Fibroblast of peridontal ligament (primary cell): Measurements from ENCODE around the gene UBE2E2.
"Not testable (repeated sequence)": the region's sequence is repeated elsewhere in the genome, so short reads cannot be mapped to it uniquely, and the experiment has no call there.

ENCODE experiments used
- DNase-seq: peaks from one replicate; pipeline ENCODE4 v3.0.0-alpha.2; 2010; ENCODE audit errors: extremely low read depth

Gene UBE2E2

DNA sequence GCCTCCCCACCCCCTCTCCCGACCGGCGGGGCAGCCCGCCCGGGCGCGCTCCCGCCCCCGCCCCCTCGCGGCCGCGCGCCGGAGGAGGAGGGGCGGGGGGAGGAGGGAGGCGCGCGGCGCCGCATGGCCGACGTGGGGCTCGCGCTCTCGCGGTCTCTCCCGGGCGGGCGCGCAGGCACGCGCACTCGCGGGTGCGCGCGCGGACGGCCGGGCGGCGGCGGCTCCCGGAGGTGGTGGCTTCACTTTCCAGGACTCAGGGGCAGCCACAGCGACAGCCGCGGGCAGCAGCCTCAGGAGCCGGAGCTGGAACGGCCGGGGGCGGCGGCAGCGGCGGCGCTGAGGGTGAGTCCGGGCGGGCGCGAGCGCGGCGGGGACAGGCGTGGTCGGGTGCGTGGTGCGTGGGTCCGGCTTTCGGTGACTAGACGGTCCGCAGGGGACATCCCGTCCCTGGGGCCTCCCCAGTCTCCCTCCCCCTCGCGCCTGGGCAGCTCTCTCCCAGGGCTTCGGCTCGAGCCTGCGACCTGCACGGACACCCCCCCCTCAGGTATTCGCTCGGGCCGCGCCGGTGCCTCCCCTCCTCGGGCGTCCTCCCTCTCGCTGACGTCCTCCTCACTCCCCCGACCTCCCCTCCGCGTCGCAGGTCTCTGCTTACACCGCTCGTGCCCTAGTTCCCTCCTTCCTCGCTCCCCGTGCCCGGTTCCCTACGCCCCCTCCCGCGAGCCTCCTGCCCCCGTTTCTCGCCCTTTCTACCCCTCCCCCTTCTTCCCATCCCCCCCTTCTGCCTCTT is at the start of gene UBE2E2:
Gene UBE2E2, plus strand, starts transcription at position 407 of the 787 bp plus-strand sequence.
- DNase-seq = peak; percentile 44

DNA sequence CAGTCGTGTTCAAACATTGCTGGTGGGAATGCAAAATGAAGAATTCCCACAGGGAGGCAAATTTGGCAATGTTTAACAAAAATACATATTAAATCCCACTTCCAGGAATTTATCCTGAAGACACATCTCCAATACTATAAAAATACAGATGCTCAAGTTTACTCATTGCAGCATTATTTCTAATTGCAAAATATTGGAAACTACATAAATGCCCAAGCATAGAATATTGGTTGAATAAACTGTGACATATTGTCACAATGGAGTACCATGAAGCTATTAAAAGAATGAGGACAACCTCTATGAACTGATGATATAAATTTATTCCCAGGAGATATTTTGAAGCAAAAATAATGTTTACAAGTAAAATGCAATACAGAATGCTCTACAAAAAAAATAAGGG is 49.7 kb upstream of the UBE2E2 start:
- no peak for DNase-seq

DNA sequence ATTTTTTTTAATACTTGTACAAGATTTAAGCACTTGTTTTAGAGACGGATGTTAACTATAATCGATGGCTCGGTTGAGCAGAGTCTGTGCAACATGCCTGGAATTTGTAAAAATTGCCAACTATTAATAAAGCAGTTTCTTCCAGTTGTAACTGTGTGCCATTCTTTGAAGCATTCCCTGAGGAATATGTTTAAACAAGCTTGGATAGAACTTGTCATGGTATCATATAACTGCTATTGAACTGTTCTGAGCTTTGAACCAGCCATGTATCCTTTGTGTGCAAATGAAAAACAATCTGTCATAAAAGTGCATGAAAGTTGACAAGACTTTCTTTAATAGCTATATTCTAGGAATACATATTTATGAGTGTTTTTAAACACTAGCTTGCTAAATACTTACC is 45.8 kb upstream of the UBE2E2 start:
- DNase-seq = peak; percentile 18

DNA sequence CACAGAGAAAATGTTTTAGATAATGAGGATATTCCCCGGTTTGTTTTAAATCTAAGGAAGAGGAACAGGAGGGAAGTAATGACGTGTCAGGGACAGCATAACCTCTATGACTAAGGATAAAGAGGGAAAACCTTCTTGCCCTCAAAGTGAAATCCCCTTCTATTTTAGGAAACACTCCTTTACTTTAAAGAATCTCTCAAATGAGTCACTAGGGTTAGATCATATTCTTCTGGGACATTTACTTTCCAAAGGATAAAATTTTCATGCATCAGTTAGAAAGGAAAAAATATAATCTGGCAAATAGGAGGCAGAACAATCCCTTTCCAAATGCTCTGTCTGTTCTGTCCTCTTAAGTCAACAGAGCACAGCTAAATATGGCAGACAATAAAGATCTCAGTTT is 43.2 kb upstream of the UBE2E2 start:
- peak; percentile 97 for DNase-seq

DNA sequence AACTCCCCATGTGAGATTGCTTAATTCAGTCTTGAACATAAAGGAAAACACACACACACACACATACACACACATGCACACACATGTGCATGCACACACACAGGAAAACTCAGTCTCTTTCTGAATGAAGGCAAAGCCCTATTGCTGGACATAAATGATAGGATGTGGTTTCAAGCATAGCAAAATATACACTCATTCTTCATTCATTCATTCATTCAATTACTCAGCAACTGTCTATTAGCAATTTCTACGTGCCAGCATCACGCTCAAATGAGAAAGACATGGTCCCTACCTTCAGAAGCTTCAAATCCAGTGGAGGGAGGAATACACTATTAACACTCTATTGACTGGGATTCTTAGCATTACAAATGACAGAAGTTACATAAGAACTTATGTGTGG is 41.8 kb upstream of the UBE2E2 start:
- no peak for DNase-seq

DNA sequence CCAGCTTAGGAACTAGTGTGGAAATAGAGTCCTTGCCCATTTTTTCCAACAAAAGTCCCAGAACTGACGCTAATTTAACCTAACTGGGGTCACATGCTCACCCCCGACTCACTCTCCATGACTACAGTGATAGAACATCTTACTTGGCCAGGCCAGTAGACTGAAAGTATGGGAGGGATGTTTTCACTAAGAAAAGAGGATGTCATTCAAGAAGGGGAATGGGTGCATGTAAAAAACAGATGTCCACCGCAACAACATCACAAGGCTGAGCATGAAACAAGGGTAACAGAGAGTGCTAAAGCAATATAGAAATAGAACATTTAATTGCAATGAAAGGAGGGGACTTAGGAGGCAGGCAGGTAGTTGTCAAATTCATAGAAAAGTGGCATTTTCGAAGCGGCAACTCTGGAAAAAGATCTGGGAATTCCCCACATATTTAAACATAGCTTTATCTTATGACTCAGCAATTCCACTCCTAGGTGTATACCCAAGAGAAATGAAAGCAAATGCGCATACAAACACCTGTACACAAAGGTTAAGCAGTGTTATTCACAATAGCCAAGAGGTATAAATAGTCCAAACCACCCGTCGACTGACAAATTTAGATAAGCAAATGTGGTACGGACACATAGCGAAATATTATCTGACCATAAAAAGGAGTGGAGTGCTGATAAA is 41.1 kb upstream of the UBE2E2 start:
- DNase-seq = peak; percentile 29

DNA sequence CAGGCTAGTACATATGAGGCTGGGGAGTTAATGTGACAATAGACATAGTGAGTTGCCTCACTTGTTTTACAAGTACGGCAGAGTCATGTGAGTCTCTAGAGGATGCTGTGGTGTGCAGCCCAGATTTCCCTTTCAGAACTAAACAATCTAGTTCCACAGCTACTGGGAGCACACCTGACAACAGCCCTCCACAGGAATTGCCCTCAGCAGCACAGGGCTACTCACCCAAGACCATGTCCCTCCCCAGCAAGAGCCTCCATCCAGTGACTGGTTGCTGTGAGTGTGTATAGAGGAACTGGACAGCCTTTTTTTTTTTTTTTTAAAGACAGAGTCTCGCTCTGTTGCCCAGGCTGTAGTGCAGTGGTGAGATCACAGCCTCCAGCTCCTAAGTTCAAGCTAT is 40.2 kb upstream of the UBE2E2 start:
- DNase-seq = no peak

DNA sequence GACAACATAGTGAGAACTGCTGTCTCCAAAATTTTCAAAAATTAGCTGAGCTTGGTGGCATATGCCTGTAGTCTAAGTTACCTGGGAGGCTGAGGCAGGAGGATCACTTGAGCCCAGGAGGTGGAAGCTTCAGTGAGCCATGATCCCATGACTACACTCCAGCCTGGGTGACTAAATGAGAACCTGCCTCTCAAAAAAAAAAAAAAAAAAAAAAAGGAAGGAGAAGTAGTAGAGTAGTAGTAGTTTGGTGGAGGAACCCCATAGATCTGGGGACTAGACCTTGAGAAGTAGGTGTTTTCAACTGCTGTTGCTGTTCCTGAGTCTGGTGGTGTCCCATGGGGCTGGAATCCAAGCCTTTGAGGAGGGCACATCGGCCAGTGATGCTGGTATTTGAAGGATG is 38.4 kb upstream of the UBE2E2 start:
- DNase-seq = no peak

DNA sequence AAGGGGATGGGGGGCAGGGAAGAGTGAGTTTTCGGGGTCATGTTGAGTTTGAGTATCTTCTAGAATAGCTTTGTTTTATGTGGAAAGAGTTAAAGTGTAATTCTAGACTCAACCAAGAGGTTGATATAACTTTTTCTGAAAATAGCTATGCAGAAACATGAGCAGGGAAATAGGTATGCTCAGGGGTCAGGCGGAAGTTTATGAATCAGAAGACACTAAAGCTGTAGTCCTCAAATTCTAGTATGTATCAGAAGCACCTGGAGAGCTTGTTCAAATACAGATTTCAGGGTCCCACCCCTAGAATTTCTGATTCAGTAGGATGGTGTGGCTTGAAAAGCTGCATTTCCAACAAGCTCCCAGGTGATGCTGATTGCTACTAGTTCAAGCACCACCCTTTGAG is 37.6 kb upstream of the UBE2E2 start:
- DNase-seq = no peak

DNA sequence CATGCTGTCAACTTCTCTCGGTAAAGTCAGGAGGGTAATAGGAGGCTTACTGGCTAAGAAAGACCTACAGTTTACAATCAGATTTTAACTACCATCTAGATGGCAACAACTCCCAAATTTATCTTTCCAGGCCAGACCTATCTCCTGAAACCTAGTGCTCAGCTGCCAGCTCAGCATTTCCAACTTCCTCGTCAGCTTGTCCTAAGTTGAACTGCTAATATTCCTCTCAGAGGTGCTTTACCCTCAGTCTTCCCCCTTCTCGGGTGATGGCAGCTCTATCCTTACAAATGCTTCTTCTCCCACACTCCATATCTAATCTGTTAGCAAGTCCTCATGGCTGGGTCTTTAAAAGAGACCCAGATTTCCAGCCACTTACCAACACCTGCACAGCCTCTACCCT is 36.9 kb upstream of the UBE2E2 start:
- DNase-seq = no peak

DNA sequence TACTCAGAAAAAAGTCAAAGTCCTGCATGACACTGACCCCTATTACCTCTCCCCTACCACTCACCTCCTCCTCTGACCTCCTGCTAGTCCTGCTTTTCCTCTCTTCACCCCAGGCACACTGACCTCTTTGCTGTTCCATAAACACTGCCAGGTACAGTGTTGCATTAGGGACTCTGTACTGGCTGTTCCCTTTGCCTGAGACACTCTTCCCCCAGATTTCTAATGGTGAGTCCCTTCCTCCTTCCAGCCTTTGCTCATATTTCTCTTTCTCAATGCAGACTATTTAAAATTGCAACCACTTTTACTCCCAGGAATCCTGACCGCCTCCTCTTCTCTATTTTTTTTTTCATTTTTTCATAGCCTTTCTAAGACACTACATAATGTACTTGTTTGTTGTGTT is 36.3 kb upstream of the UBE2E2 start:
- DNase-seq = no peak

DNA sequence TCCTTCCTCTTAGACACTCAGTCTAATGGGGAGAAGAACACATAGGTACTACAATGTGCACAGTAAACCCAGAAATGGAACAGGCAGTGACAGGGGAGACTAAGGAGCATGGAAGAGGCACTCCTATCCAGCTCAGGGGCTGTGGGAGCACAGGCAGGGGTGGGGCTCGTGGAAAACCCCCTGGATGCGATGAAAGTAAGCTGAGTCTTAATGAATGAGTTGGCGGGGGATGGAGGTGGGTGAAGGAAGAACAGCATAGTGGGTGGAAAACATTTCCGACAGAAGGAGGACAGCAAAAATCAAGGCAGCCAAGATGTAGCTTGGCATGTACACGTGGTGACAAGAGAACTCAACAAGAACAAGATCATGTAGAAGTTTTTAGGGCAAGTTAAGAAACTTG is 33.6 kb upstream of the UBE2E2 start:
- no peak for DNase-seq

DNA sequence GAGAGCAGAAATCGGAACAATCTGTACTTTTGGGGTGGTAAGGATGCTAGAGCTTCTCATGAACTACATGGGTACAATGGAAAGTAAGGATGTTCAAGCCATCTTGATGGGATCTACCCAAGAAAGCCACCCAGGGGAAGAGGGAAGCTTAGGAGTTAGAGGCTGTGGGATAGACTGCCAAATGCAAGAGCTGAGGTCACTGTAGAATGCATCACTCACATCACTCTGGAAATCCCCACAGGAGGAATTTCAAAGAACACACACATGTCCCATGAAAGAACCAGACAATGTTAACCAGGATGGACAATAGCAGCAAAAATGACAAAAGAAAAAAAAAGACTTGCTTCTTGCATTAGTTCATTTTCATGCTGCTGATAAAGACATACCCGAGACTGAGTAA is 32.8 kb upstream of the UBE2E2 start:
- peak; percentile 27 for DNase-seq

DNA sequence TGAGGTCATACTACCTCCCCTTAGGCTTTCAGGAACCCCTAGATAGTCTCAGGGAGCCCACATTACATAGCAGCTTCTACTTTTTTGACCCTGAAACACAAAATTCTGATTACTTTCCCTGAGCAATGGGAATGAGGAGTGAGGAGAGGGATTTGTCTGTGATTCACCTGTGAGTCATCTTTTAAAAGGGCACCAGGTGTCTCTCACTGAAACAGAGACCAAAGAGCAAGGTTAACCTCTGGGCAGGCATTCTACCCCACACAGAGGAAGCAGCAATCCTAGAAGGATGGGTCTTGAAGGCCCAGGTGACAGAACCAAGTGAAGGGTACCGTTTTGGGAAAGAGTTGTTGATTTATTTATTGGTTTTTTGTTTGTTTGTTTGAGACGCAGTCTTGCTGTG is 31.1 kb upstream of the UBE2E2 start:
- DNase-seq = no peak

DNA sequence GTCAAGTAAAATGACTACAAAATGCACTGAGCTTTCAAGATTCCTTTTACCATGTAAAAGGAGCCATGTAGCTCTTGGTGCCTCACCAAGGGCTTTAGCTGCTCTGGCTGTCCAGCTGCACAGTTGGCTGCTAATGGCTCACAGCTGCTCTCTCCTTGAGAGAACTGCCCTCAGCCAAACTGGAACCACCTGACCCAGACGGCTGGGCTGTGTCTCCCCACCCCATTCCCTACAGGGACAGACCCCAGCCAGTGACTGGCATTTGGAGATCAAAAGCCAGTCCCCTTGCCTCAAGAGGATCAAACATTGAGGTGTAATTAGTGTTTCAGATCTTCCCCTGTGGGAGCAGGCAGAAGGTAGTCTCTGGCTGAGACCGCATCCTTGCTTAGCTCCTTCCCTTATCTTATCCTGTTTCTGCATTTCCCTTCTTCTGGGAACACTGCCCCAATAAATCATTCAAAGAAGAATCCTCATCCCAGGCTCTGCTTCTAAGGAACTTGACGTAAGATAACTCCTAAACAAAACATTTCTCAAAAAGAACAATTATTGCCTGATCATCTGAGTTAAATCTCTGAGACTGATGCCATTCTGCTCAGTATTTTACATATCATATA is 28.6 kb upstream of the UBE2E2 start:
- DNase-seq = no peak

DNA sequence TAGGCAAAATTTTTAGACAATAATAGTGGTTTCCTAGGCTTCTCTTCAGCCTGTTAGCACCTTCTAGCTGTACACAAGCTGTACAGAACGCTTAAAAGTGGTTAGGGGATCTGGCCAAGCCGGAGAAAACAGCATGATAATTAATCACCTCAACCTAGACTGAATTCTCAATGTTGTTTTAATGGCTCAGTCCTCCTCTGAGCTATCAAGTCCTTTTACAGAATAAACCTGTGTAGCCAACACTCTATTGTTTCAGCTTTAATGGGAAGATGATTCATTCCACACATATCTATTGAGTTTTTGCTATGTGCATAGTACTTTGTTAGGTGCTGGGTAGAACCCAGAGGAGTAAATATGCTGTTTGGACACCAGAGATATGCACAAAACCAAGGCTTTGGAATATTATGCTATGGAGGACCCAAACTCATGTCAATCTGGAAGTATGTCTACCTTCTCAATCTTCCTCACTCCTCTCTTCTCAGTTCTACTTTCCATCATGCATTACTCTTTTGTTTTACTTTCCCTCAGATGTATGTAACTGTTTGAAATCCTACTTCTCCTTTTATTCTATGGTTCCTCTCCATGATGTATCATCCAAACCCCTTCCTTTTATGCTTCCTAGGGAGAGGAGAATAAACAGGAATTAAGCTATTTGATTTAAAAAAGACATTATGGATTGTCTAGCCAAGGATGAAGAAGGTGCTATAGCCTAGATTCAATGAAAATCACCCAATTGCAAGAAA is 27.6 kb upstream of the UBE2E2 start:
- DNase-seq = no peak

DNA sequence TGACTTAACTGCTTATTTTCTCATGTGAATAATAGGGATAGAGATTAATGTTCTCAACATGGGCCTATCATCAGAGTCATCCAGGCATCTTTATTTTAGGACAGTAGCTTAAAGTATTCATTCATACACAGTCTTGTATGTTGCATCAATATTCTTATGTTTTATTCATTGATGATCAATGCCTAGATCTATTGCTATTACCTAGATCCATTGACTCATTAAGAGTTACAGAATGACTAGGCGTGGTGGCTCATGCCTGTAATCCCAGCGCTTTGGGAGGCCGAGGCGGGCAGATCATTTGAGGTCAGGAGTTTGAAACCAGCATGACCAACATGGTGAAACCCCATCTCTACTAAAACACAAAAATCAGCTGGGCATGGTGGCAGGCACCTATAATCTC is 26.3 kb upstream of the UBE2E2 start:
- DNase-seq = not testable (repeated sequence)

DNA sequence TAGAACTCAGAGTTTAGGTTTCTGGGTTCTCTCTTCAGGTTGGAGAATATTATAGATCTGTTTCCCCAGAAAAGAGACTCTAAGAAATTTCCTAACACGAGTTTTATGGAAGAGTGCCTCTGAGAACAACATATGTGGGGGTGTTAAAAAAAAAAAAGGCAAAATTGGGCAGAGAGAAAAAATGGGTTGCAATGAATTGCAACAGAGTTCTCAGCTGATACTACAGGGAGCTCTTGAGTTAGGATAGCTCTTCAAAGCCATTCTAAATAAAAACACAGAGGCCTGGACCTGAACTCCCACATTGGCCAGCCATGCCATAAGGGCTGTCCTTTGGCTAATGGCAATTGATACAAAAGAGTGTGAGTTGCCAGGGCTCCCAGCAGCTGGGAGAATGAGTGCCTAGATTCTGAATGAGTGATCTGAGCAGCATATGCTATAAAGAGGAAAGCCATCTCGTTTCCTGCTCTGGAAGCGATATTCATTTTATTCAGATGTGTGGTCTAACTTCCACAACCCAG is 20.1 kb upstream of the UBE2E2 start:
- DNase-seq = no peak

DNA sequence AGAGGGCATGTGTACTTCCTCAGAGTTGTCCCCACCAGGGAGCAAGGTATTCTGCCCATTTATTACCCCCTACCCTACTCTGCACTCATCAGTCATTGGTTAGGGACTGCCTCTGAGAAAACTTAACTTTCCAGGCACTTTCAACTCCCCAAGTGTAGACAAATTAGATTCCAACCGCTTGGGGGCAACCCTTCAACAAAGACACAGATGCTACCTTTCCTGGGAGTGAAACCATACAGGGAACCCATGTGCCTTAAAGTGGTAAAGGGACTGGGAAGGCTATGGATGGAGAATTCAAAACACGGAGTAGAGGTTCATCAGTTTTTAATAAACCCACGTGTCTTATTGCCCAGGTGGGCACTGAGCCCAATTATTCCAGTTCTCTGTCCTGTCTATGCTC is 19.4 kb upstream of the UBE2E2 start:
- DNase-seq = peak; percentile 64

DNA sequence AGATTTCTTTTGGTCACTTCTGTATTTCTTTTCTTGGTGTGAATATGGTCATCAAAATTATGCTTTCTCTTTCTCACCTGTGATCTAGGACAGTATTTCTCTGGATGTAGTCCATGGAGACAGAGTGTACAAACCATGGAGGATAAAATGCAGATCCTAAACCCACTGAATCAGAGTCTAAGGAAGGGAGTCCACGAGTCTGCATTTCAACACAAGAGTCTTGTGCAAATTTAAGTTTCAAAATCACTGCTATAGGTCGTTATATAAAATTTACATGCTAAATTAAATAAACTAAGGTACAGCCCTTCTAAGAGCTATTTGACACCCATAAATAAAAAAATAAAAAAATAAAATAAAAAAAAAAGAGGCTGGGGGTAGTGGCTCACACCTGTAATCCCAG is 17.3 kb upstream of the UBE2E2 start:
- no peak for DNase-seq

DNA sequence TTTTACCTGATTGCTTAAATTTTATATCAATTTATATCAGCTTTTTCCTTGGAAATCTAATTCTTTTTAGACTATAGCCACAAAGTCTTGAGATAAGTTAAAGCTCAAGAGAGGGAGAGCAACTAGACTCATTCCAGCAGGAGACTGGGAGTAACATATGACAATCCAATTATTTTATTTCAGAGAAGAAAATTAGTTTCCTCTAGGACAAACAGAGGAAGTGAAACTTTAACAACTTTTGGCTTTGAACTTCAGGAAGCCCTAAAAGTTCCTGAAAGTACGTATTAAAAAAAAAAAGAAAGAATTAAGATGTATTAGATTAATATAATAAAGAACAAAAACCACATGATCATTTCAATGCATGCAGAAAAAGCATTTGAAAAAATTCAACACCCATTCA is 13.9 kb upstream of the UBE2E2 start:
- DNase-seq = no peak

DNA sequence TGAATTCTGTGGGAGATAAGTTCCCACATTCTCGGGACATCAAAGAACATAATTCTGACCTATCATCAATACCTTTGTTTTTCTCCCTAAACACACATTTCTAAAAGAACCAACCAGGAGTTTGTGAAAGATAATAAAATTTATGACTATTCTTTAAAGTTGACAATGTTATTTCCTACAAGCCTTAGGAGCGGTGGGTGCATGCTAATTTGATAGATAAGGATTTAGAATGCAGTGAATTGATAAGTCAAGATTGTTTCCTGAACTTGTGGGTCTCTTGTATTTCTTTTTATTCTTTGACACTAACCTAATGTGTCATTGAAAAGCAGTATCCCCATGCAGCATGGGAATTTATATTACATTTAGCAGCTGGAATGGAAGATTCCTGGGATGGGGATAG is 10.3 kb upstream of the UBE2E2 start:
- DNase-seq = no peak
